K562 (cell line): Measurements from ENCODE around the gene ASIC3. TPM values are rescaled to one million over a fixed set of nuclear protein-coding genes. Genes with fewer than 3 reads are reported as not detected.

Experiments used
- ATF2 ChIP-seq: sonication (generic); formaldehyde crosslinking; IDR thresholded peaks from 2 replicates; pipeline ENCODE4 v1.8.1; 2022; ENCODE audit warnings: missing genetic modification reagents
- BACH1 ChIP-seq: fragments of 200-800 bp; sonication (Bioruptor generic); IDR thresholded peaks from 2 replicates; pipeline ENCODE4 v1.6.1; 2016; ENCODE audit warnings: missing genetic modification characterization, missing compliant biosample characterization
- CREB3 ChIP-seq: fragments of 450-650 bp; conservative IDR thresholded peaks from 2 replicates; pipeline ENCODE4 v1.6.1; 2016; ENCODE audit warnings: missing genetic modification characterization, low read depth, mild to moderate bottlenecking, missing compliant biosample characterization, moderate library complexity
- ELF4 ChIP-seq: fragments of 450-650 bp; formaldehyde crosslinking; IDR thresholded peaks from 2 replicates; pipeline ENCODE4 v1.4.0; 2022; ENCODE audit warnings: missing genetic modification characterization
- FOXA3 ChIP-seq, 2 experiments: fragments of 450-650 bp in 1 of 2; sonication (generic) in 1 of 2; formaldehyde crosslinking; IDR thresholded peaks in 1 of 2; conservative IDR thresholded peaks in 1 of 2; 2 replicates each; pipeline versions ENCODE4 v1.4.0 to v1.8.0; 2020 to 2022; ENCODE audit warnings: mild to moderate bottlenecking in 2 of 2, missing genetic modification reagents in 1 of 2
- FOXP1 ChIP-seq: sonication (generic); formaldehyde crosslinking; IDR thresholded peaks from 2 replicates; pipeline ENCODE4 v1.8.0; 2022; ENCODE audit warnings: mild to moderate bottlenecking, missing genetic modification reagents
- GTF3C2 ChIP-seq: IDR thresholded peaks from 3 replicates; pipeline ENCODE4 v1.6.1; 2011; ENCODE audit warnings: borderline replicate concordance, mild to moderate bottlenecking, moderate library complexity; ENCODE audit not compliant: insufficient read length; ENCODE audit errors: extremely low read depth
- HDAC1 ChIP-seq, 2 experiments: fragments of 450-650 bp; IDR thresholded peaks; 2 replicates each; pipeline ENCODE4 v1.6.1; 2016 to 2017; ENCODE audit warnings: inconsistent platforms in 1 of 2, mild to moderate bottlenecking in 1 of 2, moderate library complexity in 1 of 2
- IRF9 ChIP-seq: fragments of 450-650 bp; IDR thresholded peaks from 2 replicates; pipeline ENCODE4 v1.6.1; 2016; ENCODE audit warnings: missing biosample characterization, missing genetic modification characterization
- KHSRP ChIP-seq: fragments of 450-650 bp; IDR thresholded peaks from 2 replicates; pipeline ENCODE4 v1.6.1; 2017
- KLF6 ChIP-seq: fragments of 250-450 bp; sonication (Bioruptor Pico); IDR thresholded peaks from 2 replicates; pipeline ENCODE4 v1.4.0; 2020; ENCODE audit warnings: mild to moderate bottlenecking, moderate library complexity, borderline replicate concordance
- MAFK ChIP-seq: IDR thresholded peaks from 2 replicates; pipeline ENCODE4 v1.6.1; 2011; ENCODE audit warnings: low read length, improper control_type of control experiment
- NEUROD1 ChIP-seq: fragments of 150-350 bp; IDR thresholded peaks from 2 replicates; pipeline ENCODE4 v1.6.1; 2014; ENCODE audit warnings: borderline replicate concordance, low read length, low read depth; ENCODE audit not compliant: partially characterized antibody
- NR2C2 ChIP-seq, 2 experiments: fragments of 200-800 bp in 1 of 2; sonication (Bioruptor generic) in 1 of 2; sonication (generic) in 1 of 2; formaldehyde crosslinking in 1 of 2; IDR thresholded peaks; 2 replicates each; pipeline versions ENCODE4 v1.6.1 to v1.8.0; 2016 to 2022; ENCODE audit warnings: mild to moderate bottlenecking in 1 of 2, missing compliant biosample characterization in 1 of 2, missing genetic modification characterization in 1 of 2, missing genetic modification reagents in 1 of 2
- SMAD3 ChIP-seq: fragments of 450-650 bp; formaldehyde crosslinking; conservative IDR thresholded peaks from 2 replicates; pipeline ENCODE4 v1.4.0; 2020; ENCODE audit warnings: mild to moderate bottlenecking
- ZFP1 ChIP-seq: fragments of 450-650 bp; formaldehyde crosslinking; IDR thresholded peaks from 2 replicates; pipeline ENCODE4 v1.4.0; 2020; ENCODE audit warnings: mild to moderate bottlenecking, mixed read lengths
- ZFP30 ChIP-seq: fragments of 250-450 bp; sonication (Bioruptor Pico); IDR thresholded peaks from 2 replicates; pipeline ENCODE4 v1.8.0; 2022; ENCODE audit warnings: moderate library complexity, mild to moderate bottlenecking, inconsistent platforms, borderline replicate concordance
- ZNF282 ChIP-seq: sonication (generic); formaldehyde crosslinking; IDR thresholded peaks from 2 replicates; pipeline ENCODE4 v1.8.1; 2023; ENCODE audit warnings: missing genetic modification reagents
- ZNF444 ChIP-seq: fragments of 250-450 bp; sonication (Bioruptor Pico); IDR thresholded peaks from 2 replicates; pipeline ENCODE4 v1.4.0; 2020; ENCODE audit warnings: mild to moderate bottlenecking, moderate library complexity
- ZNF740 ChIP-seq, 3 experiments: fragments of 200-800 bp in 1 of 3; sonication (Bioruptor generic) in 1 of 3; sonication (generic) in 1 of 3; formaldehyde crosslinking in 1 of 3; IDR thresholded peaks; 2 replicates each; pipeline versions ENCODE4 v1.6.1 to v1.8.0; 2016 to 2022; ENCODE audit warnings: mild to moderate bottlenecking in 2 of 3, missing compliant biosample characterization in 2 of 3, missing genetic modification characterization in 2 of 3, missing genetic modification reagents in 1 of 3
- polyA plus RNA-seq, 8 experiments: library from polyadenylated mRNA; depleted of rRNA in 4 of 8; stranded (reverse) in 5 of 8; unstranded in 3 of 8; fragments of >200 nt; fragmentation: Nextera tagmentation in 2 of 8; fragmentation: Illumina TruSeq in 1 of 8; extraction: Ambion mirVana in 2 of 8; extraction: Trizol in 1 of 8; gene quantifications; 2 replicates each; pipeline versions ENCODE4 v1.2.1 to v1.2.3, GENCODE V29; 2011 to 2014; ENCODE audit warnings: inconsistent platforms in 1 of 8, missing spikeins in 1 of 8
- total RNA-seq, 7 experiments: library from RNA; depleted of rRNA in 6 of 7; stranded (reverse); fragments of >200 nt in 6 of 7; fragmentation: Illumina TruSeq in 2 of 7; extraction: Trizol in 2 of 7; gene quantifications; 2 replicates each; pipeline versions ENCODE4 v1.2.1 to v1.2.3, GENCODE V29; 2011 to 2021; ENCODE audit warnings: low replicate concordance in 1 of 7

Gene ASIC3
- total and polyA plus RNA-seq, 9 of the 15 experiments (the other 6 are each of a cell fraction or from before 2014, with no cell fraction given), result 0.11 to 5.0 (median 0.87) TPM

- TF ChIP-seq ZNF740 (CRISPR knock-in tag; IDR thresholded peaks at IDR 0.05) (no peak), ZNF740 (tag; IDR thresholded peaks at IDR 0.05) (peak in 1 of 2 experiments; percentile 35; a peak in 1 of 4 replicates), NR2C2 (CRISPR knock-in tag; IDR thresholded peaks at IDR 0.05) (no peak), NR2C2 (tag; IDR thresholded peaks at IDR 0.05) (no peak; the same call in 1 of the 2 replicates), KHSRP (no peak), KLF6 (CRISPR knock-in tag) (0 out of 2 replicates have a peak, but pooled peaks have one; percentile 4), SMAD3 (CRISPR knock-in tag) (no peak), ZNF282 (CRISPR knock-in tag) (no peak), GTF3C2 (peak; percentile 75), ELF4 (CRISPR knock-in tag) (no peak), MAFK (no peak), ZNF444 (CRISPR knock-in tag) (no peak), CREB3 (tag) (no peak), FOXA3 (CRISPR knock-in tag; conservative IDR thresholded peaks at IDR 0.05 in 1 of 2, IDR thresholded peaks at IDR 0.05 in 1 of 2) (no peak), ZFP30 (CRISPR knock-in tag) (no peak), ATF2 (CRISPR knock-in tag) (no peak), FOXP1 (CRISPR knock-in tag) (0 out of 2 replicates have a peak, but pooled peaks have one; percentile 11), ZFP1 (CRISPR knock-in tag) (no peak), HDAC1 (IDR thresholded peaks at IDR 0.05) (no peak), NEUROD1 (no peak), IRF9 (peak; percentile 27; the same call in 1 of the 2 replicates), BACH1 (tag) (0 out of 2 replicates have a peak, but pooled peaks have one; percentile 36)
Measured at GRCh38 chr7:151028948-151029501, 19.3 kb upstream of the ASIC3 start (continued).
